Measurements from ENCODE around the gene HMOX2.

Gene HMOX2

DNA sequence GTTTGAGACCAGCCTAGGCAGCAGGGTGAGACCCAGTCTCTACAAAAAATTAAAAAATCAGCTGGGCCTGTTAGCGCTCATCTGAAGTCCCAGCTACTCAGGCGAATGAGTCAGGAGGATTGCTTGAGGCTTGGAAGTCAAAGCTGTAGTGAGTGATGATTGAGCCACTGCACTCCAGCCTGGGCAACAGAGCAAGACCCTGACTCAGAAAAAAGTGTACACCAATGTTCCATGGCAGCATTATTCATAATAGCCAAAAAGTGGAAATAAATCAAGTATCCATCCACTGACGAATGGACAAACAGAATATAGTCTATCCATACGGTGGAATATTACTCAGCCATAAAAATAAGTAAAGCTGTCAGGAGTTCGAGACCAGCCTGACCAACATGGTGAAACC, 4.3 kb upstream of the HMOX2 start:
- no peak for TF ChIP-seq RARB (CRISPR knock-in tag; IDR thresholded peaks at IDR 0.05)
- no peak for TF ChIP-seq PPARA (CRISPR knock-in tag; IDR thresholded peaks at IDR 0.05; ENCODE audit: borderline replicate concordance)
- TF ChIP-seq ZFP30 (CRISPR knock-in tag; IDR thresholded peaks at IDR 0.05): no peak
- no peak for TF ChIP-seq SNAI2 (CRISPR knock-in tag; IDR thresholded peaks at IDR 0.05)
- TF ChIP-seq BACH2 (CRISPR knock-in tag; IDR thresholded peaks at IDR 0.05; ENCODE audit: borderline replicate concordance): no peak
- TF ChIP-seq OSR1 (CRISPR knock-in tag; IDR thresholded peaks at IDR 0.05): no peak
- TF ChIP-seq, protein P1, sequence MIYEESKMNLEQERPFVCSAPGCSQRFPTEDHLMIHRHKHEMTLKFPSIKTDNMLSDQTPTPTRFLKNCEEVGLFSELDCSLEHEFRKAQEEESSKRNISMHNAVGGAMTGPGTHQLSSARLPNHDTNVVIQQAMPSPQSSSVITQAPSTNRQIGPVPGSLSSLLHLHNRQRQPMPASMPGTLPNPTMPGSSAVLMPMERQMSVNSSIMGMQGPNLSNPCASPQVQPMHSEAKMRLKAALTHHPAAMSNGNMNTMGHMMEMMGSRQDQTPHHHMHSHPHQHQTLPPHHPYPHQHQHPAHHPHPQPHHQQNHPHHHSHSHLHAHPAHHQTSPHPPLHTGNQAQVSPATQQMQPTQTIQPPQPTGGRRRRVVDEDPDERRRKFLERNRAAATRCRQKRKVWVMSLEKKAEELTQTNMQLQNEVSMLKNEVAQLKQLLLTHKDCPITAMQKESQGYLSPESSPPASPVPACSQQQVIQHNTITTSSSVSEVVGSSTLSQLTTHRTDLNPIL (CRISPR knock-in tag; IDR thresholded peaks at IDR 0.05; ENCODE audit: low read depth): no peak
- no peak for TF ChIP-seq ZNF8 (CRISPR knock-in tag; IDR thresholded peaks at IDR 0.05)
- TF ChIP-seq CSDC2 (CRISPR knock-in tag; IDR thresholded peaks at IDR 0.05): no peak
- no peak for TF ChIP-seq ARNTL (CRISPR knock-in tag; IDR thresholded peaks at IDR 0.05; ENCODE audit: borderline replicate concordance, low read depth)
- TF ChIP-seq, protein P2, sequence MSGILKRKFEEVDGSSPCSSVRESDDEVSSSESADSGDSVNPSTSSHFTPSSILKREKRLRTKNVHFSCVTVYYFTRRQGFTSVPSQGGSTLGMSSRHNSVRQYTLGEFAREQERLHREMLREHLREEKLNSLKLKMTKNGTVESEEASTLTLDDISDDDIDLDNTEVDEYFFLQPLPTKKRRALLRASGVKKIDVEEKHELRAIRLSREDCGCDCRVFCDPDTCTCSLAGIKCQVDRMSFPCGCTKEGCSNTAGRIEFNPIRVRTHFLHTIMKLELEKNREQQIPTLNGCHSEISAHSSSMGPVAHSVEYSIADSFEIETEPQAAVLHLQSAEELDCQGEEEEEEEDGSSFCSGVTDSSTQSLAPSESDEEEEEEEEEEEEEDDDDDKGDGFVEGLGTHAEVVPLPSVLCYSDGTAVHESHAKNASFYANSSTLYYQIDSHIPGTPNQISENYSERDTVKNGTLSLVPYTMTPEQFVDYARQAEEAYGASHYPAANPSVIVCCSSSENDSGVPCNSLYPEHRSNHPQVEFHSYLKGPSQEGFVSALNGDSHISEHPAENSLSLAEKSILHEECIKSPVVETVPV (CRISPR knock-in tag; IDR thresholded peaks at IDR 0.05): no peak
- TF ChIP-seq ISL1 (CRISPR knock-in tag; IDR thresholded peaks at IDR 0.05): no peak
- TF ChIP-seq ZFP3 (CRISPR knock-in tag; IDR thresholded peaks at IDR 0.05): no peak
- TF ChIP-seq, protein P3, sequence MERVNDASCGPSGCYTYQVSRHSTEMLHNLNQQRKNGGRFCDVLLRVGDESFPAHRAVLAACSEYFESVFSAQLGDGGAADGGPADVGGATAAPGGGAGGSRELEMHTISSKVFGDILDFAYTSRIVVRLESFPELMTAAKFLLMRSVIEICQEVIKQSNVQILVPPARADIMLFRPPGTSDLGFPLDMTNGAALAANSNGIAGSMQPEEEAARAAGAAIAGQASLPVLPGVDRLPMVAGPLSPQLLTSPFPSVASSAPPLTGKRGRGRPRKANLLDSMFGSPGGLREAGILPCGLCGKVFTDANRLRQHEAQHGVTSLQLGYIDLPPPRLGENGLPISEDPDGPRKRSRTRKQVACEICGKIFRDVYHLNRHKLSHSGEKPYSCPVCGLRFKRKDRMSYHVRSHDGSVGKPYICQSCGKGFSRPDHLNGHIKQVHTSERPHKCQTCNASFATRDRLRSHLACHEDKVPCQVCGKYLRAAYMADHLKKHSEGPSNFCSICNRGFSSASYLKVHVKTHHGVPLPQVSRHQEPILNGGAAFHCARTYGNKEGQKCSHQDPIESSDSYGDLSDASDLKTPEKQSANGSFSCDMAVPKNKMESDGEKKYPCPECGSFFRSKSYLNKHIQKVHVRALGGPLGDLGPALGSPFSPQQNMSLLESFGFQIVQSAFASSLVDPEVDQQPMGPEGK (CRISPR knock-in tag; IDR thresholded peaks at IDR 0.05; ENCODE audit: borderline replicate concordance): no peak
- no peak for TF ChIP-seq ZNF70 (CRISPR knock-in tag; IDR thresholded peaks at IDR 0.05)
- TF ChIP-seq, protein P4, sequence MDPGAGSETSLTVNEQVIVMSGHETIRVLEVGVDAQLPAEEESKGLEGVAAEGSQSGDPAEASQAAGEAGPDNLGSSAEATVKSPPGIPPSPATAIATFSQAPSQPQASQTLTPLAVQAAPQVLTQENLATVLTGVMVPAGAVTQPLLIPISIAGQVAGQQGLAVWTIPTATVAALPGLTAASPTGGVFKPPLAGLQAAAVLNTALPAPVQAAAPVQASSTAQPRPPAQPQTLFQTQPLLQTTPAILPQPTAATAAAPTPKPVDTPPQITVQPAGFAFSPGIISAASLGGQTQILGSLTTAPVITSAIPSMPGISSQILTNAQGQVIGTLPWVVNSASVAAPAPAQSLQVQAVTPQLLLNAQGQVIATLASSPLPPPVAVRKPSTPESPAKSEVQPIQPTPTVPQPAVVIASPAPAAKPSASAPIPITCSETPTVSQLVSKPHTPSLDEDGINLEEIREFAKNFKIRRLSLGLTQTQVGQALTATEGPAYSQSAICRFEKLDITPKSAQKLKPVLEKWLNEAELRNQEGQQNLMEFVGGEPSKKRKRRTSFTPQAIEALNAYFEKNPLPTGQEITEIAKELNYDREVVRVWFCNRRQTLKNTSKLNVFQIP (CRISPR knock-in tag; IDR thresholded peaks at IDR 0.05; ENCODE audit: borderline replicate concordance, low read depth): no peak
- TF ChIP-seq, protein P5, sequence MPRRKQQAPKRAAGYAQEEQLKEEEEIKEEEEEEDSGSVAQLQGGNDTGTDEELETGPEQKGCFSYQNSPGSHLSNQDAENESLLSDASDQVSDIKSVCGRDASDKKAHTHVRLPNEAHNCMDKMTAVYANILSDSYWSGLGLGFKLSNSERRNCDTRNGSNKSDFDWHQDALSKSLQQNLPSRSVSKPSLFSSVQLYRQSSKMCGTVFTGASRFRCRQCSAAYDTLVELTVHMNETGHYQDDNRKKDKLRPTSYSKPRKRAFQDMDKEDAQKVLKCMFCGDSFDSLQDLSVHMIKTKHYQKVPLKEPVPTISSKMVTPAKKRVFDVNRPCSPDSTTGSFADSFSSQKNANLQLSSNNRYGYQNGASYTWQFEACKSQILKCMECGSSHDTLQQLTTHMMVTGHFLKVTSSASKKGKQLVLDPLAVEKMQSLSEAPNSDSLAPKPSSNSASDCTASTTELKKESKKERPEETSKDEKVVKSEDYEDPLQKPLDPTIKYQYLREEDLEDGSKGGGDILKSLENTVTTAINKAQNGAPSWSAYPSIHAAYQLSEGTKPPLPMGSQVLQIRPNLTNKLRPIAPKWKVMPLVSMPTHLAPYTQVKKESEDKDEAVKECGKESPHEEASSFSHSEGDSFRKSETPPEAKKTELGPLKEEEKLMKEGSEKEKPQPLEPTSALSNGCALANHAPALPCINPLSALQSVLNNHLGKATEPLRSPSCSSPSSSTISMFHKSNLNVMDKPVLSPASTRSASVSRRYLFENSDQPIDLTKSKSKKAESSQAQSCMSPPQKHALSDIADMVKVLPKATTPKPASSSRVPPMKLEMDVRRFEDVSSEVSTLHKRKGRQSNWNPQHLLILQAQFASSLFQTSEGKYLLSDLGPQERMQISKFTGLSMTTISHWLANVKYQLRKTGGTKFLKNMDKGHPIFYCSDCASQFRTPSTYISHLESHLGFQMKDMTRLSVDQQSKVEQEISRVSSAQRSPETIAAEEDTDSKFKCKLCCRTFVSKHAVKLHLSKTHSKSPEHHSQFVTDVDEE (CRISPR knock-in tag; IDR thresholded peaks at IDR 0.05): no peak
- ATAC-seq: no peak

DNA sequence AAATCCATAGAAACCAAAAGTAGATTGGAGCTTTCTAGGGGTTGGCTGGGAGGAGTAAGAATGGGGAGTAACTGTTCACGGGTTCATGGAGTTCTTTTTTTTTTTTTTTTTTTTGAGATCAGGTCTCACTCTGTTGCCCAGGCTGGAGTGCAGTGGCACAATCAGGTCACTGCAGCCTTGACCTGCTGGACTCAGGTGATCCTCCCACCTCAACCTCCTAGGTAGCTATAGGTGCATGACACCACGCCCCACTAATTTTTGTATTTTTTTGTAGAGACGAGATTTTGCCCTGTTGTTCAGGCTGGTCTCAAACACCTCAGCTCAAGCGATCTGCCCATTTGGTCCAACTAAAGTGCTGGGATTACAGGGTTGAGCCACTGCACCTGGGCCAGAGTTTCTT, 3.3 kb upstream of the HMOX2 start:
- no peak for ATAC-seq
- TF ChIP-seq TOX (CRISPR knock-in tag; IDR thresholded peaks at IDR 0.05; ENCODE audit: borderline replicate concordance): no peak
- TF ChIP-seq, protein P1 (CRISPR knock-in tag; IDR thresholded peaks at IDR 0.05; ENCODE audit: low read depth): no peak
- TF ChIP-seq BACH2 (CRISPR knock-in tag; IDR thresholded peaks at IDR 0.05; ENCODE audit: borderline replicate concordance): no peak

DNA sequence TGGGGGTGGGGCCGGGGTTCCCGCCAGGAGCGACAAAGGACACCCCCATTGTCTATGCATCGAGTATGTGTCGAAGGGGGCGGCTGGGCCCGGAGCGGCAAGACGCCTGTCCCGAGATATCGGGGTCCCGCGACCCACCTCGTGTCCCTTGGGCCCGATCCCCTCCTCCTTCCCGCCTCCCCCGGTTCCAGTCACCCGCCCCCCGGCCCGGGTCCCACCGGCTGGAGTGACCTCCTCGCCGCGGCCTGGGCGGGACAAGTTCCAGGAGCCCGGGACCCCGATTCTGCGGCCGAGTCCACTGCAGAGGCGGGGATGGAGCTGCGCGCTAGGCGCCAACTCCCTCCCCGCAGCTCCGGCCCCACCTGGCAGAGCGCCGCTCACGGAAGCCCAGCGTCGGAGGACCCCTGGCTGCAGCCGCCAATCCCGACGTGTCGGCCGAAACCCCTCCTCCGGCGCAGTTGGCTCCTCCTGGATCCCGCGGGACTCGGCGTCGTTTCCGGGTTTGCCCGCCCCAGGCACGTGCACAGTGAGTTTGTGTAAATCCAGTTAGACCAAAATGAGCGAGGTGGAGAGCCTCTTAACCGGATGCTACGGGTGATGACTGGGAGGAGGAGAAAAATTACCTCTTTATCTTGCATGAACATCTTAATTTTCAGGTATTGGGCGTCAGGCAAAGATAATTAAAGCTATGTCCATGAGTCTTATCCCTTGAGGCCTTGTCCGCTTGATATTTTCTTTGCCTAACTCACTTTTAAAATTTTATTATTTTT, 1.8 kb upstream of the HMOX2 start, which contains the start of gene NMRAL1:
Gene NMRAL1 (minus strand): TSS at position 434 of the 770 bp plus-strand sequence. CDS start 493 bp downstream, outside the sequence.
- ATAC-seq: peak; percentile 80
- TF ChIP-seq ZNF70 (CRISPR knock-in tag; IDR thresholded peaks at IDR 0.05) (no peak), SNAI2 (CRISPR knock-in tag; IDR thresholded peaks at IDR 0.05) (0 out of 2 replicates have a peak, but pooled peaks have one; percentile 29), CSDC2 (CRISPR knock-in tag; IDR thresholded peaks at IDR 0.05) (0 out of 2 replicates have a peak, but pooled peaks have one; percentile 73), PPARA (CRISPR knock-in tag; IDR thresholded peaks at IDR 0.05; ENCODE audit: borderline replicate concordance) (no peak), ESRRG (CRISPR knock-in tag; IDR thresholded peaks at IDR 0.05) (no peak), ZFP3 (CRISPR knock-in tag; IDR thresholded peaks at IDR 0.05) (0 out of 2 replicates have a peak, but pooled peaks have one; percentile 50), TOX (CRISPR knock-in tag; IDR thresholded peaks at IDR 0.05; ENCODE audit: borderline replicate concordance) (no peak), ZNF8 (CRISPR knock-in tag; IDR thresholded peaks at IDR 0.05) (no peak)
- TF ChIP-seq, protein P5 (CRISPR knock-in tag; IDR thresholded peaks at IDR 0.05): peak; percentile 16; the same call in 1 of the 2 replicates
- TF ChIP-seq, protein P3 (CRISPR knock-in tag; IDR thresholded peaks at IDR 0.05; ENCODE audit: borderline replicate concordance): no peak

Measured in SK-N-SH treated with all-trans-retinoic acid at 6 μM for 48 hours (cell line).